Stimulated activated CD4-positive, alpha-beta T cell treated with anti-CD3 and anti-CD28 coated beads, Interleukin-15, amount 100 ng/mL, for 1 hour (primary cell): ENCODE results near the gene SUN5.
"Not testable (repeated sequence)": the region's sequence is repeated elsewhere in the genome, so short reads cannot be mapped to it uniquely, and the experiment has no call there.

Source experiments
- DNase-seq, 2 donors: peaks; one replicate each; pipeline ENCODE4 v3.0.0-alpha.2; 2020; ENCODE audit warnings: low read depth in 1 of 2, low spot score in 1 of 2

Gene SUN5

GRCh38 chr20:32978009-32978335 is 26.3 kb downstream of the SUN5 start:
- no peak for DNase-seq

DNA sequence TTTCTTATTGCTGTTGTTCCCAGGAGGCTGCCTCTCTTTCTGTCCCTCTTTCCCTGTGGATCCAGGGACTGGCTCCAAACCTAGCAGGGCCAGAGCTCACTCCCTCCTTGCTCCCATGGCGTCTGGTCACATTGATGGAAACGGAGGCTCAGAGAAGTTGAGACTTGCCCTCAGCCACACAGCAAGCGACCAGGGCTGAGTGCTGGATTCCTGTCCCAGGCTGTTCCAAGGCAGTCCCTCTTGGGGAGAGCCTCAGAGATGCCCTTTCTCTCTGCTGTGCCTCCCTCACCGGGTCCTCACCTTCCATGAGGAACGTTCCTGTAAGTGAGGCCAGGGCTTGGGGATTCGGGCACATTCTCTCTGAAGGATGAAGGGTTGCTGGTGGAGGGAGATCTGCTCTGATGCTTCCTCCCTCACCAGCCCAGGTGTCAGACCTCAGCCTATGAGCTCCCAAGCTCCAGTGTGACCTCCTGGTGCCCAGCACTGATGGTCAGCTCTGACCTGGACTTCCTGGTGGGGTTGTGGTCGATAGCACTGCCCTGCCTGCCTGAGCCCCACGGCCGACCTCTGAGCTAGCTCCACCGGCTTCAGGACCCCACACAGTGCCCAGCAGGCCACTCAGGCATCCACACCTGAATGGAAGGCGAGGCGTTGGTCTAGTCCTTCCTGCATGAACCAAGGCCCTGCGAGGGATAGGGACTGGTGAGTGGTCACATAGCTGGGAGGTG is 26.8 kb downstream of the SUN5 start:
- DNase-seq = no peak

GRCh38 chr20:32976746-32977145 is 27.5 kb downstream of the SUN5 start:
- DNase-seq = no peak

DNA sequence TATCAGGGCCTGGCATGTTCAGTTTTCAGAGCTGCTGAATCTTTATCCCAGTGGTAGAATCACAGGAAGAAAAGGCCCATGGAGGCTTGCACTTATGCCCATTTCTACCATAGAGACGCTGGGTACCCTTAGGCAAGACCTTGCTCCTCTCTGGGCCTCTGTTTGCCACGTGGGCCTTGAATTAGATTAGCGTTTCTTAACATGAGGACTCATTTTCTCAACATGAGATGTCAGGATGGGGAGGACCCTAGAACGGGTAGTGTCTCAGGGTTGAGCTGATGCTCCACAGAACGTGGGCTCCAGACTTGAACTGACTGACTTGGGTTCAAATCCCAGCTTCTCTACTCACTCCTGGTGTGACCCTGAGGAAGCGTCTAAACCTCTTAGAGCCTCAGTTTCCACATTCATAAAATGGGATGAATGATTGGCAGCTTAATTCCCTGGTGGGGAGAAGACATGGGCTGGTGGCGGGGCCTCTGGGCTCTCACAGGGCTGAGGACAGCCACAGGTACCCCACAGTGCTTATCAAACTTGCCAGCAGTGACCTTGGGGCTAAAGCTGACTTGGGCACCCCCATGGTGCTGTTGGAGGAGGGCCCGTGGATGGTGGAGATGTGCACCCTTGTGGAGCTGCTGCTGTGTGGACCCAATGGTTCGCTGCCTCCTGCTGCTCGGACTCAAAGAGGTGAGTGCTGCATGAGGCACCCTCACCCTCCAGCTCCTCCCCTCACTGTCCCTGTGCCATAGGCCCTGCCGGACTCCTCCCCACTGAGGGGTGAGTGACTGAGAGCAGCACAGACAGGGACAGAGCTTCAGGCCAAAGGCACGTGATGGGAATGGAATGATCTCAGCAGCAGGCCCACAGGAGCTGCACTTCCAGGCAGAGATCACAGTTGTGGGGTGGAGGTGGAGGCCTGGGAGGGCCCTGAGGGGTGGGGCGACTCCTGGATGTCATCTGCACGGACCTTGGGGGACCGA is 28.2 kb downstream of the SUN5 start:
- DNase-seq = no peak

DNA sequence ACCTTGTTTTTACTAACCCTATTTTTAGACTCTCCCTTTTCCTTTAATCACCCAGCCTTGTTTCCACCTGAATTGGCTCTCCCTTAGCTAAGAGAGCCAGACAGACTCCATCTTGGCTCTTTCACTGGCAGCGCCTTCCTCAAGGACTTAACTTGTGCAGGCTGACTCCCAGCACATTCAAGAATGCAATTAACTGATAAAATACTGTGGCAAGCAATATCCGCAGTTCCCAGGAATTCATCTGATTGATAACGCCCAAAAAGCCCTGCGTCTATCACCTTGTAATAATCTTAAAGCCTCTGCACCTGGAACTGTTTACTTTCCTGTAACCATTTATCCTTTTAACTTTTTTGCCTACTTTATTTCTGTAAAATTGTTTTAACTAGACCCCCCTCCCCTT is 29.1 kb downstream of the SUN5 start:
- DNase-seq = not testable (repeated sequence)

DNA sequence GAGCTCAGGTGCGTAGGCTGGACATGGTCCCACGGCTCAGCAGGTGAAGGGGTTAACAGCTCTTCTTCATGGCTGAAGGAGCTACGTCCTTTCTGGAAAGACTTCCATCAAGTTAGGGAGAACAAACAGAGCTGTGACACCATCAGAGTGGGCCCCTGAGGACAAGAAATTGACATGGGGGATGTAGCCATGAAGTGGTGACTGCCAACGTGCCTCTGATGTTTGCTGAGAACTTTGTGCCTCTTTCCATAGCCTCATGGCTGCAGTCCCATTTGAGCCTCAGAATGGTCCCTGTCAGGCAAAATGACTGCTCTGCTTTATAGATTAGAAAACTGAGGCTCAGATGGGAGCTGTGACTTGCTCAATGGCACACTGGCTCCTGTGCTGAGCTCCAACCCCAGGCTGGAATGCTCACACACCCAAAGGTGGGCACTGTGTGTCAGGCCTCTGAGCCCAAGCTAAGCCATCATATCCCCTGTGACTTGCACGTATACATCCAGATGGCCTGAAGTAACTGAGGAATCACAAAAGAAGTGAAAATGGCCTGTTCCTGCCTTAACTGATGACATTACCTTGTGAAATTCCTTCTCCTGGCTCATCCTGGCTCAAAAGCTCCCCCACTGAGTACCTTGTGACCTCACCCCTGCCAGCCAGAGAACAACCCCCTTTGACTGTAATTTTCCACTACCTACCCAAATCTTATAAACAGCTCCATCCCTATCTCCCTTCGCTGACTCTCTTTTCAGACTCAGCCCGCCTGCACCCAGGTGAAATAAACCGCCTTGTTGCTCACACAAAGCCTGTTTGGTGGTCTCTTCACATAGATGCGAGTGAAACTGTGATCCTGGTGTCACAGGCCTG is 29.8 kb downstream of the SUN5 start:
- DNase-seq = not testable (repeated sequence)

GRCh38 chr20:32973077-32973717 is 31.0 kb downstream of the SUN5 start:
- DNase-seq = no peak

DNA sequence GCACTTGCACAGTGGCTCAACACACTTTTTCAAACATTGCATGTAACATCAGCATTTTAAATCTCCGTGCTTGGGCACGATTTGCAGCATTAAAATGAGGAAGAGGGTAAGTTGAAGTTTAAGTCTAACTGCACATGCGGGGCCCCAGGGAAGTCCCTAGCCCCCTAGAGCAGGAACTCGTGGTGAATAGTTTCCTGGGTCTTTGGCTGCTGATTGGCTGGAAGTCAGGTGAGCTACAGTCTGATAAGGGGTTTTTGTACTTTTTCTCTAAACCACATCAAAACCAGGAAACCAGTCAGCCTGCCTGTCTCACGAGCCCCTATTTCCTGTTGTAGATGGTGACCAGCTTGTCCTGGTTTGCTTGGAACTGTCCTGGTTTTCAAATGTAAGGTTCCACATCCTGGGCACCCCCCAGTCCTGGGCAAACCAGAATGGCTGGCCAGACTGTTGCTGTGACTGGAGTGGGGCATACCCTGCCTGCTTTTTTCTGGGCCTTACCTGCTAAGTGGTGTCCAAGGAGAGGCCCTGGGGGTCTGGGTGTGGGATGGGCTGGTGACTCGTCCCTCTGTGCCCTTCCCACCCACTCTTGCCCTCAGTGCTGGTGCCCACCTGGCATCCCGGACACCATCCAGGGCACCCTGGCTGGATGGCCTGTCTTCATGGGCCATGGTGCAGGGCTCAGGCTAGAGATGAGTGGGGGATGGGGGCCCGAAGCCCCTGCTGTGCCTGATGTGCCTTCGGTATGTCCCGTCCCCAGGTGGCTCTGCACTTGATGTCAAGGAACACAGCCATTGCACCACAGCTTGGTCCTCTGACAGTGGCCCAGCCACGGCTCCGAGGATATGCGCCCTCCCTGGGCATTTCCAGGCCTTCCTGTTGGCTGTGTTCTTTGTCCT is 31.8 kb downstream of the SUN5 start:
- peak; percentile 52 to 63 for DNase-seq

DNA sequence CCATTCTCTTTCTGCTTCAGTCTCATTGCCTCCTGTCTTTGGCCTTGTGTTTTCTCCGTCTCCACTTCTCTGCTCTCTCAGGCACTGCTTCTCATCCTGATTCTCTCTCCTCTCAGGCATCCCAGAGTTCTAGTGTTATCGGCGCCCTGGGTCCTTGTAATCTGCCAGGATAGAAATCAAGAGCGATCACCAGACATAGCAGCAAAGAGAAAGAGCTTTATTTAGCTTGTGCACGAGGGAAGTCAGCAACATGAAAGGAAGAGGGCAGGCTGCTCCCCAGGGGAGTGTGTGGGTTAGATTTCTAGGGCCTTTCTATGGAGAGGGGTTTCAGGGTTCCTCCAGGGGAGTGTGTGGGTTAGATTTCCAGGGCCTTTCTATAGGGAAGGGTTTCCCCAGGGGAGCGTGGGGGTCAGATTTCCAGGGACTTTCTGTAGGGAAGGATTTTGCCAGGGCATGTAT is 32.5 kb downstream of the SUN5 start:
- no peak for DNase-seq

GRCh38 chr20:32970973-32971300 is 33.3 kb downstream of the SUN5 start:
- no peak for DNase-seq

- DNase-seq = no peak
Measured at GRCh38 chr20:32970115-32970972, 33.9 kb downstream of the SUN5 start.

DNA sequence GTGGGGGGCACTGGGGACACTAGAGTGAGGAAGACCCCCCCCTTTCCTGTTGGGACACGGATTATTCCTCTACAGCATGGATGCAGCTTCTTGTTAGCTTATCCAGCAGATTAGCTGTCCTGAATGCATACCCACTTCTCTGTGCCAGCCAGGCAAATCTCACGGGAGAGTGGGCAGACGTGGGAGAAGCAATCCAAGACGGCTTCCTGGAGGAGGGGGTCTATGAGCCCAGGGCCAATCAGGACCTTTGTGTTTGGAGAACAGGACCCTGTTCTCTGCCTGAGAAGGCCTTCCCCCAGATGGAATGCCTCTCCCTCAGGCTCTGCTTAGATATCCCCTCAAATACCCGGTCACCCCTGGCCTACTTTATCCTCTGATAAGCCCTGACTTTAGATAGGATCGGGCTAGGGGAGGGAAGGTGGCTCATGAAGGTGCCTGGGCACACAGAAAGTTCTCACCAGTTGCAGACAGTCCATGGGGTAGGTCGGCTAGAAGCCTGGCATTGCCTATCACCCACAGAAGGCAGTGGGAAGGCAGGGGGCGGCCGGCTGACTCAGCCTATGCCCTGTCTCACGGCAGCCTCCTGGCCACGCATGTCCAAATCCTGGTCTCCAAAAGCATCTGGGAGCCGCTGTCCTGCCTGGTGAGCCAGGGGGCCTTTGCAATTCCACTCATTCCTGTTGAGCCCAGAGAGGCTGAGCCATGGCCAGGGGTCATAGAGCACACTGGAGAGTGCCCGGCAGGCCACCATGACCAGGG is 34.7 kb downstream of the SUN5 start:
- DNase-seq = no peak

DNA sequence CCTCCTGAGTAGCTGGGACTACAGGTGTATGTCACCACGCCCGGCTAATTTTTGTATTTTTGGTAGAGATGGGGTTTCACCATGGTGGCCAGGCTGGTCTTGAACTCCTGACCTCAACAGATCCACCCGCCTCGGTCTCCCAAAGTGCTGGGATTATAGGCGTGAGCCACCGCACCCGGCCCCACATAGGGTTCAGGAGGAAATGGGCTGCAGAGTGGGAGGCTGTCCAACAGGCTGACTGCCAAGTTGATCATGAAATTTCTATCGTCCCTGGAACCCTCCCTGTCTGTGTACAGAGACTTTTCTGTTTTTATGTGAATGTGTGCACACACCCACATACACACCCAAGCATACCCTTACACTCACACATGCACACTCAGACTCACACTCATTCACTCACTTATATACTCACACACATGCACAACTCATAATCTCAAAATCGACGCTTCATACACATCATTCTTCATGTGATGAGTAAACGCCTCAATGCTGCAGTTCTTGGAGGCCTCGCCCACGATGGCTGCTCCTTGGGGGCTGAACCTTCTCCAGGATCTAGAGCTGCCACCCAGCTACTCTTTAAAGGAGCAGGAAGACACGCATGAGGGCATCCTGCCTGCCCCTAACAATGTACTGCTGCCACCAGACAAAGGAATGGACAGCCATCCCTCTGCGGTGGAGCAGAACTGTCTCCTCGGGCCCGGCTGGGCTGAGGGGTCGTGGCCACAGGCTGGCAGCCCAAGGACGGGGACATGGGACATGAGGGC is 35.6 kb downstream of the SUN5 start:
- peak in 1 of 2 donors; percentile 25 for DNase-seq

DNA sequence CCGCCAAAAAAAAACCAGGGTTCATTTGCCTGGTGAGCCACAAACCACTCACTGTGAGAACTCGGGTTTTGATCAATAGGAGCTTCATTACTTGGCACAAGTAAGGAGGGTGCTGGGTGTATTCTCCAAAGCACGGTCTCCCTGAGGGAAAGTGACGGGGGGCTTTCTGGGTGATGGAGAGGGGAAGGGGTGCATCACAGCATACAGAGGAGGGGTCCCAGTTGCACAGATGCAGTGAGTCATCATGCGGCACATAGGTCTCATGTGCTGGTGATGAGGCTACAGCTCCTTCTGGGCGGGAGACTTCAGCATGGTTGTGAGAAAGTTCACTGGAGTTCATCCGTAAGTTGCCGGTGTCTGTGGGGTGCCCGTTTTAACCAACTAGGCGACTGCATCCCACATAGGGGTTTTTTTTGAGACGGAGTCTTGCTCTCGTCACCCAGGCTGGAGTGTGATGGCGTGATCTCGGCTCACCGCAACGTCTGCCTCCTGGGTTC is 36.2 kb downstream of the SUN5 start:
- peak in 1 of 2 donors; percentile 19 for DNase-seq

GRCh38 chr20:32966881-32967781 is 37.1 kb downstream of the SUN5 start:
- DNase-seq = peak in 1 of 2 donors; percentile 18

DNA sequence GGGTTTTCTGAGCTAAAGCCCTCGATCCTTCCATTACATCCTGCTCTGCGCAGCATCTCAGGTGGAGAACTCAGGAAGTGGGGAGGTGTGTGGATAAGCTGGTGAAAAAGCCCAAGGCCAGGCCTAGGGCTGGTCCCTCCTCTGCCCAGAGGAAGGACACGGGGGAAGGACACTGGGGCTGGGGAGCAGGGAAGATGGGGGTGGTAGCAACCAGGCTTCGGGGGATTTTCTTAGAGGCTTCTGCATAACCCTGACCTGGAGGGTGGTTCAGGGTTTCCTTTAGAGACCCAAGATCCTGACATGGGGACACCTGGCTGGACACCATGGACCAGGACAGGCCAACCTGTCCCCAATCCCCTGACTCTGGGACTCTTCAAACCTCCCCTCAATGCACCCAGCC is 37.9 kb downstream of the SUN5 start:
- DNase-seq = no peak
